ENCODE data around the gene TRIM5.

GRCh38 chr11:5712507-5712906, 27.6 kb upstream of the TRIM5 start:
- TF ChIP-seq CTCF (IDR thresholded peaks at IDR 0.05), result peak; percentile 43 to 59 (median 50)
- TF ChIP-seq POLR2A (IDR thresholded peaks at IDR 0.05), result no peak
